Measurements from ENCODE around the gene FAHD2A. TPM values are rescaled to one million over a fixed set of nuclear protein-coding genes. Genes with fewer than 3 reads are reported as not detected.

FAHD2A gene
- total RNA-seq, 3 donors from 2014 or later: 19.3 to 50.1 (median 24.3) TPM

Other genes starting within 250 kb of the FAHD2A start
- gene ZNF514, start 242.9 kb upstream of the FAHD2A start, total RNA-seq: 10 to 100 TPM; 18.7 to 36.1 (median 25.3) TPM
- gene ZNF2, start 236.9 kb upstream of the FAHD2A start, total RNA-seq: 1 to 10 TPM; 2.4 to 8.2 (median 3.6) TPM
- 1 to 10 TPM; 3.7 to 8.6 (median 6.9) TPM for gene ZNF892, start 195.2 kb upstream of the FAHD2A start, total RNA-seq
- gene PROM2, start 128.3 kb upstream of the FAHD2A start, total RNA-seq: 10 to 100 TPM in 2 of 3 donors, 1 to 10 TPM in 1; 1.4 to 48.8 (median 47.7) TPM
- gene KCNIP3, start 105.4 kb upstream of the FAHD2A start, total RNA-seq: 10 to 100 TPM; 14.4 to 30.1 (median 15.1) TPM
- not detected for gene TRIM43B, start 82.0 kb downstream of the FAHD2A start, total RNA-seq
- not detected for gene TRIM43, start 189.3 kb downstream of the FAHD2A start, total RNA-seq